Stimulated activated CD8-positive, alpha-beta memory T cell treated with anti-CD3 and anti-CD28 coated beads, Interleukin-15, amount 100 ng/mL, for 1 hour (primary cell): ENCODE results near the gene YIF1A.
"Not testable (repeated sequence)": the region's sequence is repeated elsewhere in the genome, so short reads cannot be mapped to it uniquely, and the experiment has no call there.

ENCODE experiments used
- DNase-seq: peaks from one replicate; pipeline ENCODE4 v3.0.0-alpha.2; 2020; ENCODE audit warnings: low read depth

YIF1A gene

GRCh38 chr11:66326261-66327111 is 37.5 kb upstream of the YIF1A start:
- no peak for DNase-seq

GRCh38 chr11:66325263-66325671 is 36.3 kb upstream of the YIF1A start:
- DNase-seq: no peak

- DNase-seq: no peak
Measured at GRCh38 chr11:66324664-66325063, 35.7 kb upstream of the YIF1A start.

- no peak for DNase-seq
Measured at GRCh38 chr11:66323684-66324083, 34.7 kb upstream of the YIF1A start.

- no peak for DNase-seq
Measured at GRCh38 chr11:66322732-66323427, 33.9 kb upstream of the YIF1A start.

- DNase-seq: no peak
Measured at GRCh38 chr11:66321606-66322005, 32.7 kb upstream of the YIF1A start.

GRCh38 chr11:66320748-66321147 is 31.8 kb upstream of the YIF1A start:
- DNase-seq: not testable (repeated sequence)

GRCh38 chr11:66320289-66320688 is 31.3 kb upstream of the YIF1A start:
- not testable (repeated sequence) for DNase-seq

GRCh38 chr11:66318600-66318970 is 29.6 kb upstream of the YIF1A start:
- no peak for DNase-seq

GRCh38 chr11:66317723-66318599 is 29.0 kb upstream of the YIF1A start:
- DNase-seq: peak; percentile 53

- DNase-seq: no peak
Measured at GRCh38 chr11:66317322-66317722, 28.4 kb upstream of the YIF1A start.

GRCh38 chr11:66316849-66317251 is 27.9 kb upstream of the YIF1A start, which contains the start of gene CD248:
CD248 (minus strand) TSS chr11:66317044; CDS start chr11:66317027, 17 bp downstream.
- no peak for DNase-seq

- no peak for DNase-seq
Measured at GRCh38 chr11:66315921-66316811, 27.2 kb upstream of the YIF1A start.

- no peak for DNase-seq
Measured at GRCh38 chr11:66315498-66315885, 26.5 kb upstream of the YIF1A start.

GRCh38 chr11:66314561-66315497 is 25.9 kb upstream of the YIF1A start:
- no peak for DNase-seq

- no peak for DNase-seq
Measured at GRCh38 chr11:66314186-66314501, 25.2 kb upstream of the YIF1A start.

GRCh38 chr11:66313321-66314185 is 24.6 kb upstream of the YIF1A start:
- DNase-seq: no peak

GRCh38 chr11:66312549-66313320 is 23.8 kb upstream of the YIF1A start:
- peak; percentile 97 for DNase-seq
